GM10266 (cell line): Measurements from ENCODE around the gene AHI1.
"Not testable (repeated sequence)": the region's sequence is repeated elsewhere in the genome, so short reads cannot be mapped to it uniquely, and the experiment has no call there.

Source experiments
- DNase-seq: peaks from one replicate; pipeline ENCODE4 v3.0.0; 2012; ENCODE audit errors: extremely low spot score
- TF ChIP-seq, protein P1 (sequence below): IDR thresholded peaks from 2 replicates; pipeline ENCODE4 v1.5.1; 2012; ENCODE audit warnings: mild to moderate bottlenecking, low read depth; ENCODE audit not compliant: control insufficient read depth, insufficient read depth; ENCODE audit errors: missing control alignments

AHI1 gene

DNA sequence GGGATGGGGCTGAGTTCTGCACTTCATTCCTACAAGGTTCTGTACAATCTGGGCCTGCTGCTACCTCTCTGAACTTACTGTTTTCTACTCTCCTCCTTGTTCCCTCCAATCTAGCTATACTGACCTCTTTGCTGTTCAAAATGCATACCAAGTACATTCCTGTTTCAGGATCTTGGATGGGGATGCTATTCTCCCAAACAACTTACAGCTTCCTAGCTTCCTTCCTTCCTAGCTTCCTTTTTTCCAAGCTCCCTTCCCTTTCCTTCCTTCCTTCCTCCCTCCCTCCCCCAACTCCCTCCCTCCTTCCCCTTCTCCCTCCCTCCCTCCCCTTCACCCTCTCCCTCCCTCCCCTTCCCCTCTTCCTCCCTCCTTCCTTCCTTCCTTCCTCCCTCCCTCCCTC lies 117.9 kb downstream of the AHI1 start:
- no peak for DNase-seq
- TF ChIP-seq, protein P1, sequence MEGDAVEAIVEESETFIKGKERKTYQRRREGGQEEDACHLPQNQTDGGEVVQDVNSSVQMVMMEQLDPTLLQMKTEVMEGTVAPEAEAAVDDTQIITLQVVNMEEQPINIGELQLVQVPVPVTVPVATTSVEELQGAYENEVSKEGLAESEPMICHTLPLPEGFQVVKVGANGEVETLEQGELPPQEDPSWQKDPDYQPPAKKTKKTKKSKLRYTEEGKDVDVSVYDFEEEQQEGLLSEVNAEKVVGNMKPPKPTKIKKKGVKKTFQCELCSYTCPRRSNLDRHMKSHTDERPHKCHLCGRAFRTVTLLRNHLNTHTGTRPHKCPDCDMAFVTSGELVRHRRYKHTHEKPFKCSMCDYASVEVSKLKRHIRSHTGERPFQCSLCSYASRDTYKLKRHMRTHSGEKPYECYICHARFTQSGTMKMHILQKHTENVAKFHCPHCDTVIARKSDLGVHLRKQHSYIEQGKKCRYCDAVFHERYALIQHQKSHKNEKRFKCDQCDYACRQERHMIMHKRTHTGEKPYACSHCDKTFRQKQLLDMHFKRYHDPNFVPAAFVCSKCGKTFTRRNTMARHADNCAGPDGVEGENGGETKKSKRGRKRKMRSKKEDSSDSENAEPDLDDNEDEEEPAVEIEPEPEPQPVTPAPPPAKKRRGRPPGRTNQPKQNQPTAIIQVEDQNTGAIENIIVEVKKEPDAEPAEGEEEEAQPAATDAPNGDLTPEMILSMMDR, result no peak

DNA sequence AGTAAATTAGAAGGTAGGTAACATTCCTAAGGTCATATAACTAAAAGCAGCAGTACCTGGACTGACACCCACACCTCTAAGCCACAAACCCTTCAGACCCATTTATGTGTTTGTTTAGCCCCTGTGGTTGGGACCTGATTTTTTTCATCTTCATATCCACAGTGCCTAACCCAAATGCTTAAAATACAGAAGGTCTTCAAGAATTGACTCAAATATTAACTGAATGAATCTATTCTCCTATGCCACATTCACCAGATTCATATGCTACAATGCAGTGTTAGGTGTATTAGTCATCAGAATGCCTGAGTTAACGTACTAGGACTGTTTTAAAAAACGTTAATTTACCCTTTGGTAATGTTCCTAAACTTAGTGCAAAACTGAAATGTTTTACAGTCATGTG lies 124.8 kb downstream of the AHI1 start:
- no peak for DNase-seq
- TF ChIP-seq, protein P1, result no peak

DNA sequence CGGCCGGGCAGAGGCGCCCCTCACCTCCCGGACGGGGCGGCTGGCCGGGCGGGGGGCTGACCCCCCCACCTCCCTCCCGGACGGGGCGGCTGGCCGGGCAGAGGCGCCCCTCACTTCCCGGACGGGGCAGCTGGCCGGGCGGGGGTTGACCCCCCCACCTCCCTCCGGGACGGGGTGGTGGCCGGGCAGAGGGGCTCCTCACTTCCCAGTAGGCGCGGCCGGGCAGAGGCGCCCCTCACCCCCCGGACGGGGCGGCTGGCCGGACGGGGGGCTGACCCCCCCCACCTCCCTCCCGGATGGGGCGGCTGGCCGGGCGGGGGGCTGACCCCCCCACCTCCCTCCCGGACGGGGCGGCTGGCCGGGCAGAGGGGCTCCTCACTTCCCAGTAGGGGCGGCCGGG lies 133.9 kb downstream of the AHI1 start:
- not testable (repeated sequence) for DNase-seq

DNA sequence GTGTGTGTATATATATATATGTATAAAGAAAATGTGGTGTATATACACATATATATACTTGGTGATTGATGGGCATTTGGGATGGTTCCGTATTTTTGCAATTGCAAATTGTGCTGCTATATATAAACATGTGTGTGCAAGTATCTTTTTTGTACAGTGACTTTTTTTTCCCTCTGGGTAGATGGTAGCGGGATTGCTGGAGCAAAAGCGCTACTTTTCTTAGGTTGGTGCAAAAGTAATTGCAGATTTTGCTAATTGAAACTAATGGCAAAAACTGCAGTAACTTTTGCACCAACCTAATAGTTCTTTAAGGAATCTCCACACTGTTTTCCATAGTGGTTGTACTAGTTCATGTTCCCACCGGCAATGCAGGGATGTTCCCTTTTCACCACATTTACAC lies 135.4 kb downstream of the AHI1 start:
- no peak for DNase-seq
- TF ChIP-seq, protein P1, result no peak

DNA sequence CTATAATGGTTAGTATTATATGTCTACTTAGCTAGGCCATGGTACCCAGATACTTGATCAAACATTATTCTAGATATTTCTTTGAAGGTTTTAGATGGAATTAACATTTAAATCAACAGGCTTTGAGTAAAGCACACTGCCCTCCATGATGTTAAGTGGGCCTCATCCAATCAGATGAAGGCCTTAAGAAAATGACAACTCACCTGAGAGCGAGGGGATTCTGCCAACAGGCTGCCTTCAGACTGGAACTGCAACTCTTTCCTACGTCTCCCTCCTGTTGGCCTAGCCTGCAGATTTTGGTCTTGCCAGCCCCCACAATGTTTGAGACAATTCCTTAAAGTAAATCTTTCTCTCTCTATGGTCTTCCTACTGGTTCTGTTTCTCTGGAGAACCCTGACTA lies 137.3 kb downstream of the AHI1 start:
- no peak for DNase-seq
- TF ChIP-seq, protein P1, result no peak

DNA sequence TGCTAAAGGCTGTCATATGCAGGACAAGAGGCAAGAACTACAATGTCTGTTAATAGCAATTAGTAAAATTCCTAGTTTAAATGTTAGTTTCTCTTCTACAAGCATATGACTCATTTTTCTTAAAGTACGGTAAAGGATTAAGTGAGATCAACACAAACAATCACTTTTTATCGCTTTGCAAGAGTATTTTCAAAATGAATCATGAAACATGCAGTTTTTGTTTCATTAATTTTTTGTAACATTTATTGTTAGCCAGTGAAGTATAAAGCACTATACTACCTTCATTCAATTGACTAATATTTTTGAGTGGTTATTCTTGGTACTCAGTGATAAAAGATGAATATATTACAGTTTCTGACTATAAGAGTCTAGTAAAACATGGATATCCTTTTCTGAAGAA lies 138.6 kb downstream of the AHI1 start:
- DNase-seq, result no peak
- TF ChIP-seq, protein P1, result no peak

DNA sequence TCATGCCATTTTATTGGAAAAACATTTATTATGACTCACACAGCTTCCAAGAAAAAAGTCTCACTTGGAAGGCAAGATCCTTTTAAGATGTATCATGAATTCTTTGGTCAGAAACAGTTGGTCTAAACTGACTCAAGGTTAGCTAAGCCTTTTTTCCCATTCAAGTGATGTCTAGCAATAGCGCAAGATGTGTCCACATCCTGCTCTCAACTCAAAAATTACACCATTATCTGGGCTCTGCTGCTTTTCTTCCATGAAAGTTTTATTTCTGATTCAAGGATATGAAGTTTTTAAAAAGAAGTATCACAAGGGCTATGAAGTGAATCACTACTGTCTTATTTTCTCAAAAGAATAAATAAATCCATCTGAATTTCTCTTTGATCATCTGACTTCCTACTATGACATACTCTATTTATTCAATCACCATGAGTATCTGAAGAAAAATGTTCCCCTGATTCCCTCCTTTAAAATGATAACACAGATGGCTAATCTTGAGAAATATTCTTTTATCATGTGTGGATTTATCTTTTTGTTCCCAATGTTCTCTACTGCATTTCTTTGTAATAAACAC lies 139.2 kb downstream of the AHI1 start:
- TF ChIP-seq, protein P1, result no peak
- DNase-seq, result no peak

DNA sequence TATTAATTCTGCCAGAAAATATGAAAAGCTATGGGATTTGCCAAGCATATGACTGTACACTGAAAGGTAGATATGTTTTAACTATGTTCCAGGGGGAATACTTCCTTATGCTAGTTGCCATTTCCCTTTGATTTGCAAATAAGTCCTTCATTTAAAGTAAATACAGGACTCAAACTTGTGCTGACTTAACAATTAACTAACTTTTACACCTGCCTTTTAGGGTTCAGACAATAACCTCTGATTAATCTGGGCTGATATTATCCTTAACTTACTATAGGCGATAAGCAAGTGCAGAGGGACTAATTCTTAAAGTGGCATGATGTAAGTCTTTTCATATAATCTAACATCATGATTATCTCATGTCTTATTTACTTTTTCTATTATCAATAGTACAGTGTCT lies 143.1 kb downstream of the AHI1 start:
- TF ChIP-seq, protein P1, result no peak
- no peak for DNase-seq
